Dermis lymphatic vessel endothelial cell (primary cell): ENCODE data around the gene EID2. TPM values are rescaled to one million over a fixed set of nuclear protein-coding genes. Genes with fewer than 3 reads are reported as not detected.

ENCODE experiments used
- total RNA-seq: library from RNA; depleted of rRNA; stranded (reverse); fragments of >200 nt; gene quantifications from 2 replicates; pipeline ENCODE4 v1.2.1, GENCODE V29; 2014

Gene EID2, protein sequence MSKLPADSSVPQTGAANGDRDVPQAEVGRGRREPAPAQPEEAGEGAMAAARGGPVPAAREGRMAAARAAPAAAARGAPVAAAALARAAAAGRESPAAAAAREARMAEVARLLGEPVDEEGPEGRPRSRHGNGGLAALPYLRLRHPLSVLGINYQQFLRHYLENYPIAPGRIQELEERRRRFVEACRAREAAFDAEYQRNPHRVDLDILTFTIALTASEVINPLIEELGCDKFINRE
- 13.5 and 15.0 TPM in 2 replicates for total RNA-seq

DNA sequence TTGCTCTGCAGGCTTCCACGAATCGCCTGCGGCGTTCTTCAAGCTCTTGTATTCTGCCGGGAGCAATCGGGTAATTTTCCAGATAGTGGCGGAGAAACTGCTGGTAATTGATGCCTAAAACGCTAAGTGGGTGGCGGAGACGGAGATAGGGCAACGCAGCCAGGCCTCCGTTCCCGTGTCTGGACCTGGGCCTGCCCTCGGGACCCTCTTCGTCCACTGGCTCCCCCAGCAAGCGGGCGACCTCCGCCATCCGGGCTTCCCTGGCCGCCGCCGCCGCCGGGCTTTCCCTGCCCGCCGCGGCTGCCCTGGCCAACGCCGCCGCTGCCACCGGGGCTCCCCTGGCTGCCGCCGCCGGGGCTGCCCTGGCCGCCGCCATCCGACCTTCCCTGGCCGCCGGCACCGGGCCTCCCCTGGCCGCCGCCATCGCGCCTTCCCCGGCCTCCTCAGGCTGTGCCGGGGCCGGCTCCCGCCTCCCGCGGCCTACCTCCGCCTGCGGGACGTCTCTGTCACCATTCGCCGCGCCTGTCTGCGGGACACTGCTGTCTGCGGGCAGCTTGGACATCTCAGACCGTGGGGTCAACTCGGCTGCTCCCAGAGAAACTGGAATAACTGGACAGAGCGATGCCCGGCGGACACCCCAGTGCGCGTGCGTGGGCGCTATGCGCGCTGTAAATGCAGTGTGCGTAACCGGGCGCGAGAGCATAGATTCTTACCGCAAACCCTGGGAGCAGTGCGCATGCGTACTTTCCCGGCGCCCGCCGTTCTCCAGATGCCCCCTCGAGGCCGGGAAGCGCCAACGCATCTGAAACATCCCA is at the start of gene EID2:
TSS of gene EID2 (minus strand) at position 644 of the 815 bp plus-strand sequence. CDS start at position 562, 82 bp downstream.

DNA sequence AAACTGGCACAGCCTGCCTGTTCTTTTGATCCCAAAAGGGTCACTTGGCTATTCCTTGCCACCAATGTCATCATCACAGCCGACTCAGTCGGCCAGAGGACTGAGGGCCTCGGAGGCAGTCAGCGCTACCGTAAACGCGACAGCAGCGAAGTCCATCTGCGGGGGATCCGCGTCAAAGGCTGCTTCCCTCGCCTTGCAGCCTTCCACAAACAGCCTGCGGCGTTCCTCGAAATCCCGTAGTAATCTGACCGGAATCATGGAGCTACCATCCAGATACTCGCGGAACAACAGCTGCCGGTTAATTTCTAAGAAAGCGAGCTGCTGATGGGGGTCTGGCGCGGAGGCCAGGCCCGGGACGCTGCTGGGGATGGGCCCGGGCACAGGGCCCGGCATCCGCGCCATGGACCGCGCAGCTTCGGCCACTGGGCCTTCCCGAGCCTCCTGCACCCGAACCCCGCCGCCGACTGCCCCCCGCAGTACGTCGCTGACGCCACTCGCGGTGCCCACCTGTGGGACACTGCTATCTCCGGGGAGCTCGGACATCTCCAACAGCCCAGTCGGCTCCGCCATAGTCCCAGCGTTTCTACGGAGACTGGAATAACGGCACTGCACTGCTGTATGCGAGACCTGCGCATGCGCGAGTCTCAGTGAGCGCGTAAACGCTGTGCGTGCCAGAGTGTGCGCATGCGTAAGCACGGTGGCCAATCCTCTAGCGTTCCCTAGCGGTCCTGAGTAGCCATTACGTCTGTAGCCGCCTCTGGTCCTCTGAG is 7.5 kb downstream of the EID2 start, which contains the start of gene EID2B:
TSS of gene EID2B (minus strand) at position 620 of the 770 bp plus-strand sequence. CDS start at position 570, 50 bp downstream.

DNA sequence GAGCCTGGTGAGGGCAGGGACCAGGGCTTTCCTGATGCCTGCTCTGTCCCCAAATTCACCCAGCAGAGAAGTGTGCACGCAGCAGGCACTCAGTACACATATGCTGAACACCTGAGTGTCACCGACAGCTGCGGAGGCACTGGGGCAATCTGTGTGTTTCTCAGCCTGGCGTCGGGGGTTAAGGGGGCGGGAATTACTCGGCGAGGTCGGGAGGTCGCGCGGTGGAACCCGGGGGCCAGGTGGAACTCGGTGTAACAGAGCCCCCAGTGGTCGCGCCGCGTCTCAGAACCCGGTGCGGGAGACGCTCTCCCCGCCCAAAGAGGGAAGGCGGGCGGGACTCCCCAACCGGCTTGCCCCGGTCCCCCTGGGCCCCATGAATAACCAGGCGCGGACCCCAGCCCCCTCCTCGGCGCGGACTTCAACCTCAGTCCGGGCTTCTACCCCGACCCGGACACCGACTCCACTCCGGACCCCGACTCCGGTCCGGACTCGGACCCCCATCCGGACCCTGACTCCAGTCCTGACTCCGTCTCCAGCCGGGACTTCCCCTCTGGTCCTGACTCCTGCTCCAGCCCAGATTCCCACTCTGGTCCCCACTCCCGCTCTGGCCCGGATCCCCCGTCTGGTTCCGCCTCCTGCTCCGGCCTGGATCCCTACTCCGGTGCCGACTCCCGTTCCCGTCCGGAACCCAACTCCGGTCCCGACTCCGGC is 25.0 kb downstream of the EID2 start, which contains the start of gene SELENOV:
TSS of gene SELENOV (plus strand) at position 300 of the 711 bp plus-strand sequence. CDS start at position 374, 74 bp downstream.

DNA sequence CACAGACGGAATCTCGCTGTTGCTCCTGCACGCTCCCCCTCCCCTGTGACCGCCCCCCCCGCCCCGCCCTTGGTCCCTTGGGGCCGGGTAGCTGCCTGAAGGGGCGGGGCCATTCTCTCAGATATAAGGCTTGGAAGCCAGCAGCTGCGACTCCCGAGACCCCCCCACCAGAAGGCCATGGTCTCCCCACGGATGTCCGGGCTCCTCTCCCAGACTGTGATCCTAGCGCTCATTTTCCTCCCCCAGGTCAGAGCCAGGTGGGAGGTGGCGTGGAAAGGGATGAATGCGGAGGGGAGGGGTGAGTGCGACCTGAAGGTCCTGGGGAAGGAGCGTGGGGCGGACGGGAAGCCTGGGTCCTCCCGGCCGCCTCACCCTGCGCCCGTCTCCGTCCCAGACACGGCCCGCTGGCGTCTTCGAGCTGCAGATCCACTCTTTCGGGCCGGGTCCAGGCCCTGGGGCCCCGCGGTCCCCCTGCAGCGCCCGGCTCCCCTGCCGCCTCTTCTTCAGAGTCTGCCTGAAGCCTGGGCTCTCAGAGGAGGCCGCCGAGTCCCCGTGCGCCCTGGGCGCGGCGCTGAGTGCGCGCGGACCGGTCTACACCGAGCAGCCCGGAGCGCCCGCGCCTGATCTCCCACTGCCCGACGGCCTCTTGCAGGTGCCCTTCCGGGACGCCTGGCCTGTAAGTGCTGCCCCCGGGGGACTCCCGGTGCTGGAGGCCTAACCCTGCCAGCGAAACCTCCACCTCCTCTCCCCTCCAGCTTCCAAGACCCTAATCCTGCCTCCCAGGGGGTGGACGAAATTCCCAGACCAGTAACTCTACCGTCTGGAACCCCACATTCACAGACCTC is 40.9 kb downstream of the EID2 start, which contains the start of gene DLL3:
TSS of gene DLL3 (plus strand) at position 150 of the 845 bp plus-strand sequence. CDS start at position 178, 28 bp downstream.

Other genes starting within 250 kb of the EID2 start
- not detected in 2 replicates for gene IFNL1, start 243.8 kb downstream of the EID2 start, total RNA-seq
- gene LRFN1, start 219.3 kb downstream of the EID2 start, total RNA-seq, result 0.22 and 0.43 TPM in 2 replicates
- 326 and 329 TPM in 2 replicates for gene GMFG, start 204.1 kb downstream of the EID2 start, total RNA-seq
- 21.3 and 27.1 TPM in 2 replicates for gene SAMD4B, start 197.7 kb downstream of the EID2 start, total RNA-seq
- 23.8 and 24.8 TPM in 2 replicates for gene PAF1, start 149.1 kb downstream of the EID2 start, total RNA-seq
- gene MED29, start 148.8 kb downstream of the EID2 start, total RNA-seq, result 11.4 and 12.5 TPM in 2 replicates
- 2.0 and 7.6 TPM in 2 replicates for gene ZFP36, start 133.3 kb downstream of the EID2 start, total RNA-seq
- gene PLEKHG2, start 127.5 kb downstream of the EID2 start, total RNA-seq, result 12.9 and 23.0 TPM in 2 replicates
- gene RPS16, start 104.2 kb downstream of the EID2 start, total RNA-seq, result 108 and 134 TPM in 2 replicates
- gene SUPT5H, start 94.6 kb downstream of the EID2 start, total RNA-seq, result 37.2 and 42.9 TPM in 2 replicates
- 35.5 and 38.6 TPM in 2 replicates for gene TIMM50, start 59.3 kb downstream of the EID2 start, total RNA-seq
- gene DLL3, start 41.2 kb downstream of the EID2 start, total RNA-seq, result 0.09 and 0.11 TPM in 2 replicates
- not detected in 2 replicates for gene SELENOV, start 25.0 kb downstream of the EID2 start, total RNA-seq
- gene EID2B, start 7.3 kb downstream of the EID2 start, total RNA-seq, result 2.9 and 5.3 TPM in 2 replicates
- not detected in 2 replicates for gene LGALS13, start 62.4 kb upstream of the EID2 start, total RNA-seq
- not detected in 2 replicates for gene LGALS16, start 115.8 kb upstream of the EID2 start, total RNA-seq
- not detected in 2 replicates for gene LGALS14, start 164.3 kb upstream of the EID2 start, total RNA-seq
- gene CLC, start 197.9 kb upstream of the EID2 start, total RNA-seq, result not detected in 2 replicates
- gene LEUTX, start 238.7 kb upstream of the EID2 start, total RNA-seq, result not detected in 2 replicates